SK-N-SH treated with all-trans-retinoic acid at 6 μM for 48 hours (cell line): Measurements from ENCODE around the gene SYTL5.

Experiments
- CSDC2 ChIP-seq: fragments of 250-450 bp; sonication (Bioruptor Pico); IDR thresholded peaks from 2 replicates; pipeline ENCODE4 v1.5.0; 2020; ENCODE audit warnings: mild to moderate bottlenecking, moderate library complexity
- ZC3H10 ChIP-seq: fragments of 250-450 bp; sonication (Bioruptor Pico); IDR thresholded peaks from 2 replicates; pipeline ENCODE4 v1.5.1; 2021; ENCODE audit warnings: mild to moderate bottlenecking, moderate library complexity
- ZFP3 ChIP-seq: fragments of 250-450 bp; sonication (Bioruptor Pico); IDR thresholded peaks from 2 replicates; pipeline ENCODE4 v1.5.0; 2020; ENCODE audit warnings: mild to moderate bottlenecking, moderate library complexity
- ZFP30 ChIP-seq: fragments of 450-650 bp; formaldehyde crosslinking; IDR thresholded peaks from 2 replicates; pipeline ENCODE4 v1.5.0; 2022; ENCODE audit warnings: mild to moderate bottlenecking, moderate library complexity
- TF ChIP-seq, protein P1 (sequence below): fragments of 250-450 bp; sonication (Bioruptor Pico); IDR thresholded peaks from 2 replicates; pipeline ENCODE4 v1.5.1; 2020; ENCODE audit warnings: low read depth, mild to moderate bottlenecking, moderate library complexity
- TF ChIP-seq, protein P2 (sequence below): fragments of 250-450 bp; sonication (Bioruptor Pico); IDR thresholded peaks from 2 replicates; pipeline ENCODE4 v1.8.0; 2020; ENCODE audit warnings: mild to moderate bottlenecking, moderate library complexity, borderline replicate concordance

DNA sequence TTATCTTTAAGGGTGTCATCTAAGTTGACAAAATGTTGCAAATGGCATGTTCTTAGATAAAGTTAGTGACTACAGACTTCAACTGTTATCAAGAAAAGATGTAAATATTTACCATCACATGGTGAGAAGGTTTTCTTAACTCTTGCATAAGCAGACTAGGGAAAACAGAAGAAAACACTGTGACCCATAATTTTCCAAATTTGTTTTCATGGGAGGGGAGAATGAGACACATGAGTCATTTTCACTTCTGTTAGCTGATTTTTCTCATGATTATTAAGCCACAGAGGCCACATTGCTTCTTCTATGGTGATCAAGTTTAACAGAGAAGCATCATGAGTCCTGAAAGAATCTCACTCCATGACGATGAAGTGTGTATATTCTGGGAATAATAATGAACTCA is 30.2 kb upstream of the SYTL5 start:
- TF ChIP-seq, protein P1, sequence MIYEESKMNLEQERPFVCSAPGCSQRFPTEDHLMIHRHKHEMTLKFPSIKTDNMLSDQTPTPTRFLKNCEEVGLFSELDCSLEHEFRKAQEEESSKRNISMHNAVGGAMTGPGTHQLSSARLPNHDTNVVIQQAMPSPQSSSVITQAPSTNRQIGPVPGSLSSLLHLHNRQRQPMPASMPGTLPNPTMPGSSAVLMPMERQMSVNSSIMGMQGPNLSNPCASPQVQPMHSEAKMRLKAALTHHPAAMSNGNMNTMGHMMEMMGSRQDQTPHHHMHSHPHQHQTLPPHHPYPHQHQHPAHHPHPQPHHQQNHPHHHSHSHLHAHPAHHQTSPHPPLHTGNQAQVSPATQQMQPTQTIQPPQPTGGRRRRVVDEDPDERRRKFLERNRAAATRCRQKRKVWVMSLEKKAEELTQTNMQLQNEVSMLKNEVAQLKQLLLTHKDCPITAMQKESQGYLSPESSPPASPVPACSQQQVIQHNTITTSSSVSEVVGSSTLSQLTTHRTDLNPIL (CRISPR knock-in tag) = no peak
- TF ChIP-seq ZC3H10 (no peak), ZFP30 (CRISPR knock-in tag) (no peak), CSDC2 (no peak), ZFP3 (CRISPR knock-in tag) (no peak)
- TF ChIP-seq, protein P2, sequence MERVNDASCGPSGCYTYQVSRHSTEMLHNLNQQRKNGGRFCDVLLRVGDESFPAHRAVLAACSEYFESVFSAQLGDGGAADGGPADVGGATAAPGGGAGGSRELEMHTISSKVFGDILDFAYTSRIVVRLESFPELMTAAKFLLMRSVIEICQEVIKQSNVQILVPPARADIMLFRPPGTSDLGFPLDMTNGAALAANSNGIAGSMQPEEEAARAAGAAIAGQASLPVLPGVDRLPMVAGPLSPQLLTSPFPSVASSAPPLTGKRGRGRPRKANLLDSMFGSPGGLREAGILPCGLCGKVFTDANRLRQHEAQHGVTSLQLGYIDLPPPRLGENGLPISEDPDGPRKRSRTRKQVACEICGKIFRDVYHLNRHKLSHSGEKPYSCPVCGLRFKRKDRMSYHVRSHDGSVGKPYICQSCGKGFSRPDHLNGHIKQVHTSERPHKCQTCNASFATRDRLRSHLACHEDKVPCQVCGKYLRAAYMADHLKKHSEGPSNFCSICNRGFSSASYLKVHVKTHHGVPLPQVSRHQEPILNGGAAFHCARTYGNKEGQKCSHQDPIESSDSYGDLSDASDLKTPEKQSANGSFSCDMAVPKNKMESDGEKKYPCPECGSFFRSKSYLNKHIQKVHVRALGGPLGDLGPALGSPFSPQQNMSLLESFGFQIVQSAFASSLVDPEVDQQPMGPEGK (CRISPR knock-in tag) = no peak
